ENCODE results near the gene KCNMA1. TPM values are rescaled to one million over a fixed set of nuclear protein-coding genes. Genes with fewer than 3 reads are reported as not detected.

Gene KCNMA1
- total RNA-seq, 4 donors from 2014 or later, result 66.8 to 96.5 (median 78.9) TPM

DNA sequence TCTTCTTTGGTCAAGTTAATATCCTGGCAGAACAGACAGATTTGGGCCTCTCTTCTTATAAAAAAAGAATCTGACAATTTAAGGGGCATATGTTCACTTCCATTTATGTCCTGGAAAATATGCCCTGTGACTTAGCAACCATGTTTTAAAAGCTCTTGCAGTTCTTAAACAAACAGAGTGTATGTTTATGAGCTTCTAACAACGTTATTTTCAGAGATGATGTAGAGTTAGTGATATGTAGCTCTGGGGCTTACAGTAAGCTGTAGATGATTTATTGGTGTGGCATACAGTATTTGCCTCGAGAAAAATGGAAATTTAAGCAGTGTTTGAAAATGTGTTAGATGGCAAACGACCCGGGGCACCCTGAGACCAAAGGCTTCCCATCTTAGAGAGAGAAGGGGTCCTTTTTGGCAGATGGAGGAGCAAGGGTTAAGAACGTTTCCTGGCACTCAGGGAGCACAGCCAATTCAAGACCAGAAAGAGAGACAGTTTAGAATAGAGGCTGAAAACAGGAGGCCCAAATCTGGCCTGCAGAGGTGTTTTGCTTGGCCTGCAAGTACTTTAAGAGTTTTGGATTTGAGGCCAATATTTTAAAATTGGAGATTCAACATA lies 397.5 kb downstream of the KCNMA1 start:
- peaks cover 51 to 53% of the 10 kb centered on the region in 2 donors for H3K4me1 ChIP-seq
- H3K27me3 ChIP-seq, result no peaks in the 10 kb centered on the region
- no peaks in the 10 kb centered on the region for H3K36me3 ChIP-seq
- no peak for TF ChIP-seq POLR2A (IDR thresholded peaks at IDR 0.05)
- TF ChIP-seq, protein P1, sequence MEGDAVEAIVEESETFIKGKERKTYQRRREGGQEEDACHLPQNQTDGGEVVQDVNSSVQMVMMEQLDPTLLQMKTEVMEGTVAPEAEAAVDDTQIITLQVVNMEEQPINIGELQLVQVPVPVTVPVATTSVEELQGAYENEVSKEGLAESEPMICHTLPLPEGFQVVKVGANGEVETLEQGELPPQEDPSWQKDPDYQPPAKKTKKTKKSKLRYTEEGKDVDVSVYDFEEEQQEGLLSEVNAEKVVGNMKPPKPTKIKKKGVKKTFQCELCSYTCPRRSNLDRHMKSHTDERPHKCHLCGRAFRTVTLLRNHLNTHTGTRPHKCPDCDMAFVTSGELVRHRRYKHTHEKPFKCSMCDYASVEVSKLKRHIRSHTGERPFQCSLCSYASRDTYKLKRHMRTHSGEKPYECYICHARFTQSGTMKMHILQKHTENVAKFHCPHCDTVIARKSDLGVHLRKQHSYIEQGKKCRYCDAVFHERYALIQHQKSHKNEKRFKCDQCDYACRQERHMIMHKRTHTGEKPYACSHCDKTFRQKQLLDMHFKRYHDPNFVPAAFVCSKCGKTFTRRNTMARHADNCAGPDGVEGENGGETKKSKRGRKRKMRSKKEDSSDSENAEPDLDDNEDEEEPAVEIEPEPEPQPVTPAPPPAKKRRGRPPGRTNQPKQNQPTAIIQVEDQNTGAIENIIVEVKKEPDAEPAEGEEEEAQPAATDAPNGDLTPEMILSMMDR (IDR thresholded peaks at IDR 0.05 in 4 of 5, conservative IDR thresholded peaks at IDR 0.05 in 1 of 5), result no peak
- no peak overlapping the region for H3K4me3 ChIP-seq
- H3K27ac ChIP-seq, result peak overlapping the region; percentile 0 to 17 (median 7)
- in situ Hi-C loops (cut with MboI; ENCODE audit: low sequenced_read_pairs in 4 of 4) (no loop called here), intact Hi-C loops (cut with DNase I; ENCODE audit: low total_unique reads) (no loop called here)
- ATAC-seq (no peak), DNase-seq (no peak)
- H3K9me3 ChIP-seq, result no peaks in the 10 kb centered on the region

DNA sequence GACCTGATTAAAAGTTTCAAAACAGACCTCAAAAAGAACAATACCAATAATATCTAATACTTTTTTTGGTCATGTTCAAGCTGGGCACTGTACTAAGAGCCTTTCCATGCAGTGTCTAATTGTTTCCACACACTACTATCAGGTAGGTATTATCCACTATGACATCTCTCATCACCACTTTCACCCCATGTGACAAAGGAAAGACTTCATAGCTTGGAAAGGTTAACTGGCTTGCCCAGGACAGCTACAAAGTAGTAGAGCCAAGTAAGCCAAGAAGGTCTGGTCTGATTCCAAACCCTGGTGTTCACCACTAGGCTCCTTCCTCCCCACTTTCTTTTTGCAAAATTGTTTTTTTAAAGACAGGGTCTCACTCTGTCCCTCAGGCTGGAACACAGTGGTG lies 400.5 kb downstream of the KCNMA1 start:
- TF ChIP-seq, protein P1 (IDR thresholded peaks at IDR 0.05 in 4 of 5, conservative IDR thresholded peaks at IDR 0.05 in 1 of 5), result no peak
- TF ChIP-seq POLR2A (IDR thresholded peaks at IDR 0.05), result no peak
- ATAC-seq, result peak in 1 of 2 donors; percentile 57
- H3K27ac ChIP-seq, result no peak overlapping the region
- in situ Hi-C loops (cut with MboI; ENCODE audit: low sequenced_read_pairs in 4 of 4), result no loop called here
- DNase-seq, result no peak
- no peaks in the 10 kb centered on the region for H3K9me3 ChIP-seq
- H3K4me1 ChIP-seq, result peaks cover 37 to 42% of the 10 kb centered on the region in 2 donors
- no peak overlapping the region for H3K4me3 ChIP-seq
- intact Hi-C loops (cut with DNase I; ENCODE audit: low total_unique reads), result loop anchor here (5.0 kb wide), 1 partner anchor 60 kb away; no protein-coding TSS in a partner anchor
- no peaks in the 10 kb centered on the region for H3K27me3 ChIP-seq
- no peaks in the 10 kb centered on the region for H3K36me3 ChIP-seq

DNA sequence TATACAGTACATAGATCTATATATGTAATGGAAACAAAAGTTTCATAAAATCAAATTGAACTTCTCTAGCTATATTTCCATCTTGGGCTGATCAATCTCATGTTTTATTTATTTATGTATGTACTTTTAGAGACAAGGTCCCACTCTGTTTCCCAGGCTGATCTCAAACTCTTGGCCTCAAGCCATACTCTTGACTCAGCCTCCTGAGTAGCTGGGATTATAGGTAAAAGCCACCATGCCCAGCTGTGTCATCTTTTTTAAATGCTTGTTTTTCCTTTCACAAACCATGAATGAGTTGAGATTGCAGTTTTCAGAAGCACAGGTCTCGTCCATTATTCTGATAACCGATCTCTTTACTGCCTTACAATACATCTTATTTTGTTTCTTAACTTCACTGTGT lies 400.9 kb downstream of the KCNMA1 start:
- no peak for DNase-seq
- in situ Hi-C loops (cut with MboI; ENCODE audit: low sequenced_read_pairs in 4 of 4), result no loop called here
- no peak for ATAC-seq
- H3K4me1 ChIP-seq, result peaks cover 37 to 39% of the 10 kb centered on the region in 2 donors
- no peak overlapping the region for H3K4me3 ChIP-seq
- H3K27me3 ChIP-seq, result no peaks in the 10 kb centered on the region
- no peak overlapping the region for H3K27ac ChIP-seq
- no peaks in the 10 kb centered on the region for H3K36me3 ChIP-seq
- no peaks in the 10 kb centered on the region for H3K9me3 ChIP-seq
- TF ChIP-seq, protein P1 (IDR thresholded peaks at IDR 0.05 in 4 of 5, conservative IDR thresholded peaks at IDR 0.05 in 1 of 5), result no peak
- no peak for TF ChIP-seq POLR2A (IDR thresholded peaks at IDR 0.05)
- intact Hi-C loops (cut with DNase I; ENCODE audit: low total_unique reads), result loop anchor here (5.0 kb wide), 1 partner anchor 59 kb away; no protein-coding TSS in a partner anchor

DNA sequence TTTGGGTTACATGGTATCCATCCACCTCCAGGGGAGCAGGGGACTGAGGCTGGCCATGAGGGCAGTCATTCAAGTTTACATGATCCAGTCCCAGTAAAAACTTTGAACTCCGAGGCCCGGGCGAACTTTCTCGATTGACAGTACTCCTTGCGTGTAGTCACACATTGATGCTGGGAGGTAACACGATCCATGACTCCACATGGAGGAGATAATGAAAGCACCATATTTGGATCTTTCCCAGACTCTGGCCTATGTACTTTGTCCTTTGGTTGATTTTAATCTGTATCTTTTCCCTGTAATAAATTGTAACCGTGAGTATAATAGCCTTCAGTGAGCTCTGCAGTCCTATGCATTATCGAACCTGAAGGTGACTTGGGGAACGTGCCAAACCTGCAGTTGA lies 401.6 kb downstream of the KCNMA1 start:
- DNase-seq (no peak), ATAC-seq (no peak)
- Histone ChIP-seq H3K27me3 (no peaks in the 10 kb centered on the region), H3K4me1 (peaks cover 33 to 39% of the 10 kb centered on the region in 2 donors), H3K36me3 (no peaks in the 10 kb centered on the region), H3K27ac (no peak overlapping the region), H3K4me3 (no peak overlapping the region), H3K9me3 (no peaks in the 10 kb centered on the region)
- intact Hi-C loops (cut with DNase I; ENCODE audit: low total_unique reads) (loop anchor here (5.0 kb wide), 1 partner anchor 59 kb away; no protein-coding TSS in a partner anchor), in situ Hi-C loops (cut with MboI; ENCODE audit: low sequenced_read_pairs in 4 of 4) (no loop called here)
- TF ChIP-seq, protein P1 (IDR thresholded peaks at IDR 0.05 in 4 of 5, conservative IDR thresholded peaks at IDR 0.05 in 1 of 5), result no peak
- TF ChIP-seq POLR2A (IDR thresholded peaks at IDR 0.05), result no peak
